Sigmoid colon (tissue), 7 donors: Measurements from ENCODE around the gene SNRNP200. TPM values are rescaled to one million over a fixed set of nuclear protein-coding genes. Genes with fewer than 3 reads are reported as not detected.

Experiments used
- DNase-seq: peaks from one replicate; pipeline ENCODE4 v3.0.0-alpha.2; 2019
- H3K27ac ChIP-seq, 4 donors: fragments of 200-600 bp; sonication (generic); one replicate each; pipeline ENCODE4 v1.5.1; 2016 to 2019; ENCODE audit warnings: mild to moderate bottlenecking in 1 of 4
- H3K27me3 ChIP-seq, 3 donors: fragments of 200-600 bp; sonication (generic); one replicate each; pipeline ENCODE4 v1.5.1; 2019; ENCODE audit warnings: mild to moderate bottlenecking in 1 of 3
- H3K36me3 ChIP-seq, 4 donors: fragments of 200-600 bp; sonication (generic); one replicate each; pipeline ENCODE4 v1.5.1; 2016 to 2019
- H3K4me1 ChIP-seq, 4 donors: fragments of 200-600 bp; sonication (generic); one replicate each; pipeline ENCODE4 v1.5.1; 2017 to 2019
- H3K4me3 ChIP-seq, 4 donors: fragments of 200-600 bp; sonication (generic); one replicate each; pipeline ENCODE4 v1.5.1; 2017 to 2019; ENCODE audit warnings: mild to moderate bottlenecking in 2 of 4, moderate library complexity in 1 of 4
- H3K9me3 ChIP-seq, 4 donors: fragments of 200-600 bp in 3 of 4; sonication (generic) in 3 of 4; one replicate each; pipeline versions ENCODE4 v1.5.1 to v1.6.1; 2013 to 2019
- EP300 ChIP-seq, 4 donors: sonication (generic); formaldehyde crosslinking; IDR thresholded peaks; one replicate each; pipeline ENCODE4 v1.6.1; 2017; ENCODE audit warnings: antibody characterized with exemption in 4 of 4
- POLR2A ChIP-seq, 2 donors: fragments of 450-650 bp; IDR thresholded peaks; one replicate each; pipeline ENCODE4 v1.6.1; 2016; ENCODE audit warnings: antibody characterized with exemption in 2 of 2, mild to moderate bottlenecking in 2 of 2, moderate library complexity in 2 of 2
- POLR2AphosphoS5 ChIP-seq, 4 donors: sonication (generic); formaldehyde crosslinking; IDR thresholded peaks; one replicate each; pipeline ENCODE4 v1.6.1; 2017; ENCODE audit warnings: antibody characterized with exemption in 4 of 4
- WGBS, 2 donors: extraction: QIAGEN DNeasy Blood & Tissue Kit; methylation state at CpG; one replicate each; pipeline ENCODE4 v1.1.7; 2013; 5-methylcytosine and 5-hydroxymethylcytosine counted together
- intact Hi-C: fragments of 100-400 bp; cut with DNase I; formaldehyde crosslinking; loops from one replicate; pipeline ENCODE4 v1.15.1; 2023
- polyA plus RNA-seq, 3 donors: library from polyadenylated mRNA; stranded (reverse); fragments of 200-250 nt; gene quantifications; one replicate each; pipeline ENCODE4 v1.2.3, GENCODE V29; 2013
- total RNA-seq, 4 donors: library from RNA; depleted of rRNA; stranded (reverse); fragments of >200 nt; gene quantifications; one replicate each; pipeline ENCODE4 v1.1.0, GENCODE V29; 2016
- TF ChIP-seq, protein P1 (sequence below), 4 experiments: fragments of 450-650 bp in 3 of 4; fragments of 200-600 bp in 1 of 4; IDR thresholded peaks; one replicate each; pipeline ENCODE4 v1.5.1; 2016 to 2019; ENCODE audit warnings: antibody characterized with exemption in 4 of 4, mild to moderate bottlenecking in 3 of 4, moderate library complexity in 2 of 4
- donor health status: healthy with polysubstance abuse.
- donor health status: Bipolar disorder and iron deficiency.
- donor health status: healthy.

The SNRNP200 gene
- total and polyA plus RNA-seq, 7 donors, result 26.8 to 86.5 (median 78.9) TPM

DNA sequence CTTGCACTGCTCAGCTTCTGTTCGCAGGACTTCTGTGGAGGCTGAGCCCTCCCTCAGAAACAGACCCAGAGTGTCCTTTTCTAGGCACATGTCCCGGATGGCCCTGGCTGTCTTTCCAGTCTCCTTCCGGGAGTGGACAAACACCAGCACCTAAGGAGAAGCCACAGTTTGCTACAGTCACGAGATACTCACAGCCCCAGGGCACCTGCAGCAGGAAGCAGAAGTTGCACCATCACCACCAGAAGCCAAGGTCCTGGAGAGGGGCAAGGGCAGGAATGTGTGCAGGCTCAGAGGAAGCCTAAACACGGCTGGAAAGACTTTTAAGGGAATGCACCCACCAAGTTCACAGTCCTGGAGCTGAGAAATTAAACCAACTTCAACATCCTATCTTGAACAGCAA, 13.6 kb downstream of the SNRNP200 start:
- intact Hi-C loops, result no loop called here
- no peak overlapping the region for H3K27ac ChIP-seq
- 92 to 95% methylated on average over 5 of the region's 5 CpGs for WGBS, 2 donors
- H3K4me1 ChIP-seq, result no peaks in the 10 kb centered on the region
- no peaks in the 10 kb centered on the region for H3K9me3 ChIP-seq
- H3K4me3 ChIP-seq, result no peak overlapping the region
- peaks cover 73 to 100% (median 97%) of the 10 kb centered on the region in 4 donors for H3K36me3 ChIP-seq
- H3K27me3 ChIP-seq, result no peaks in the 10 kb centered on the region
- no peak for DNase-seq
- no peak for TF ChIP-seq POLR2A (IDR thresholded peaks at IDR 0.05)

DNA sequence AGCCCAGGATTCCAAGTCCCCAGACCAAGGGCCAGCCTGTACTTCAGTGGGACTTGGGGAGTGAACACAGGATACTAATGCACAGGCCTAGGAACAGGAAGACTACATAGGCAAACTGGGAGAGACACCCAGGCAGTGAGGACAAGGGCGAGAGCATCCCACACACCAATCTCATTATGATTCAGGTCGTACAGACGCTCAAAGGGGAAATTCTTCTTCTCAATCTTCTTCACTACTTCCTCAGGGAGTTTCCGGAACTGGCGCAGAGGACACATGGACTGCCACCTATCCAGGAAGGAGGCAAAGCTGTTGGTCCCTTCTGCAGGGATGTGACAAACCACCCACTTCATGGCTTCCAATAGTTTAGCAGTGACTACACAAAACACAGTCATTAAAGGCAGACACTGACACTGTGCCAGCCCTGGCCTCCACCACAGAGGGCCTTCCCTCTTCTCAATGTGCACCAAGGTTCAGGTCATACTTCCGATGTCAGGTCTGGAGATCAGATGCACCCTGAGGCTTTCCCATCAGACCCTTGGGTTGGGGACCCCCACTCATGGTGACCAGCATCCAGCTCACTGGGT, 18.0 kb downstream of the SNRNP200 start:
- intact Hi-C loops, result no loop called here
- no peaks in the 10 kb centered on the region for H3K27me3 ChIP-seq
- 89% methylated on average over 6 of the region's 6 CpGs for WGBS, 2 donors
- no peak overlapping the region for H3K27ac ChIP-seq
- H3K4me3 ChIP-seq, result no peak overlapping the region
- no peaks in the 10 kb centered on the region for H3K9me3 ChIP-seq
- H3K36me3 ChIP-seq, result peaks cover 91 to 100% (median 99%) of the 10 kb centered on the region in 4 donors
- H3K4me1 ChIP-seq, result no peaks in the 10 kb centered on the region
- DNase-seq, result peak; percentile 36
- TF ChIP-seq POLR2AphosphoS5 (IDR thresholded peaks at IDR 0.05) (no peak), POLR2A (IDR thresholded peaks at IDR 0.05) (no peak), EP300 (IDR thresholded peaks at IDR 0.05) (no peak)
- TF ChIP-seq, protein P1, sequence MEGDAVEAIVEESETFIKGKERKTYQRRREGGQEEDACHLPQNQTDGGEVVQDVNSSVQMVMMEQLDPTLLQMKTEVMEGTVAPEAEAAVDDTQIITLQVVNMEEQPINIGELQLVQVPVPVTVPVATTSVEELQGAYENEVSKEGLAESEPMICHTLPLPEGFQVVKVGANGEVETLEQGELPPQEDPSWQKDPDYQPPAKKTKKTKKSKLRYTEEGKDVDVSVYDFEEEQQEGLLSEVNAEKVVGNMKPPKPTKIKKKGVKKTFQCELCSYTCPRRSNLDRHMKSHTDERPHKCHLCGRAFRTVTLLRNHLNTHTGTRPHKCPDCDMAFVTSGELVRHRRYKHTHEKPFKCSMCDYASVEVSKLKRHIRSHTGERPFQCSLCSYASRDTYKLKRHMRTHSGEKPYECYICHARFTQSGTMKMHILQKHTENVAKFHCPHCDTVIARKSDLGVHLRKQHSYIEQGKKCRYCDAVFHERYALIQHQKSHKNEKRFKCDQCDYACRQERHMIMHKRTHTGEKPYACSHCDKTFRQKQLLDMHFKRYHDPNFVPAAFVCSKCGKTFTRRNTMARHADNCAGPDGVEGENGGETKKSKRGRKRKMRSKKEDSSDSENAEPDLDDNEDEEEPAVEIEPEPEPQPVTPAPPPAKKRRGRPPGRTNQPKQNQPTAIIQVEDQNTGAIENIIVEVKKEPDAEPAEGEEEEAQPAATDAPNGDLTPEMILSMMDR (IDR thresholded peaks at IDR 0.05), result no peak

GRCh38 chr2:96276787-96277499, 28.4 kb downstream of the SNRNP200 start:
- 96 to 97% methylated on average over 21 of the region's 21 CpGs for WGBS, 2 donors
- DNase-seq, result no peak
- H3K4me1 ChIP-seq, result no peaks in the 10 kb centered on the region
- intact Hi-C loops, result no loop called here
- no peak overlapping the region for H3K4me3 ChIP-seq
- TF ChIP-seq POLR2A (IDR thresholded peaks at IDR 0.05) (no peak), POLR2AphosphoS5 (IDR thresholded peaks at IDR 0.05) (no peak), EP300 (IDR thresholded peaks at IDR 0.05) (no peak)
- TF ChIP-seq, protein P1 (IDR thresholded peaks at IDR 0.05), result no peak
- H3K9me3 ChIP-seq, result no peaks in the 10 kb centered on the region
- H3K36me3 ChIP-seq, result peaks cover 56 to 100% (median 72%) of the 10 kb centered on the region in 4 donors
- H3K27ac ChIP-seq, result no peak overlapping the region
- no peaks in the 10 kb centered on the region for H3K27me3 ChIP-seq

GRCh38 chr2:96274355-96275056, 30.8 kb downstream of the SNRNP200 start:
- H3K27me3 ChIP-seq, result no peaks in the 10 kb centered on the region
- TF ChIP-seq POLR2AphosphoS5 (IDR thresholded peaks at IDR 0.05) (no peak), EP300 (IDR thresholded peaks at IDR 0.05) (no peak), POLR2A (IDR thresholded peaks at IDR 0.05) (no peak)
- TF ChIP-seq, protein P1 (IDR thresholded peaks at IDR 0.05), result no peak
- no peaks in the 10 kb centered on the region for H3K4me1 ChIP-seq
- intact Hi-C loops, result no loop called here
- DNase-seq, result no peak
- WGBS, 2 donors, result 76 to 82% methylated on average over 7 of the region's 7 CpGs
- no peak overlapping the region for H3K27ac ChIP-seq
- no peaks in the 10 kb centered on the region for H3K9me3 ChIP-seq
- H3K4me3 ChIP-seq, result no peak overlapping the region
- peaks cover 37 to 98% (median 65%) of the 10 kb centered on the region in 4 donors for H3K36me3 ChIP-seq

- TF ChIP-seq, protein P1 (IDR thresholded peaks at IDR 0.05), result no peak
- TF ChIP-seq POLR2A (IDR thresholded peaks at IDR 0.05), result no peak
- no peak for TF ChIP-seq EP300 (IDR thresholded peaks at IDR 0.05)
- no peak for TF ChIP-seq POLR2AphosphoS5 (IDR thresholded peaks at IDR 0.05)
- DNase-seq, result no peak
- Histone ChIP-seq H3K27me3 (no peaks in the 10 kb centered on the region), H3K9me3 (no peaks in the 10 kb centered on the region), H3K4me1 (no peaks in the 10 kb centered on the region), H3K4me3 (no peak overlapping the region), H3K27ac (no peak overlapping the region), H3K36me3 (peaks cover 29 to 98% (median 63%) of the 10 kb centered on the region in 4 donors)
- intact Hi-C loops, result no loop called here
- 64 to 84% methylated on average over 3 of the region's 3 CpGs for WGBS, 2 donors
These were observed 31.6 kb downstream of the SNRNP200 start for GRCh38 chr2:96273763-96274162.
